Neural cell (in vitro differentiated cells): ENCODE results near the gene CNIH3.

Experiments used
- EP300 ChIP-seq: fragments of 450-650 bp; conservative IDR thresholded peaks from 2 replicates; pipeline ENCODE4 v1.6.1; 2014; ENCODE audit warnings: antibody characterized with exemption, mild to moderate bottlenecking, moderate library complexity; ENCODE audit not compliant: poor library complexity, severe bottlenecking
- POLR2AphosphoS5 ChIP-seq: IDR thresholded peaks from 2 replicates; pipeline ENCODE4 v1.6.1; 2012
- SMC3 ChIP-seq: fragments of 450-650 bp; conservative IDR thresholded peaks from 2 replicates; pipeline ENCODE4 v1.6.1; 2014; ENCODE audit warnings: antibody characterized with exemption, mild to moderate bottlenecking, moderate library complexity; ENCODE audit not compliant: poor library complexity
- TF ChIP-seq, protein P1 (sequence below): fragments of 450-650 bp; IDR thresholded peaks from 2 replicates; pipeline ENCODE4 v1.5.1; 2014; ENCODE audit warnings: antibody characterized with exemption, mild to moderate bottlenecking, moderate library complexity; ENCODE audit not compliant: poor library complexity, severe bottlenecking
- TF ChIP-seq, protein P2 (sequence below): IDR thresholded peaks from 2 replicates; pipeline ENCODE4 v1.6.1; 2012; ENCODE audit warnings: borderline replicate concordance

DNA sequence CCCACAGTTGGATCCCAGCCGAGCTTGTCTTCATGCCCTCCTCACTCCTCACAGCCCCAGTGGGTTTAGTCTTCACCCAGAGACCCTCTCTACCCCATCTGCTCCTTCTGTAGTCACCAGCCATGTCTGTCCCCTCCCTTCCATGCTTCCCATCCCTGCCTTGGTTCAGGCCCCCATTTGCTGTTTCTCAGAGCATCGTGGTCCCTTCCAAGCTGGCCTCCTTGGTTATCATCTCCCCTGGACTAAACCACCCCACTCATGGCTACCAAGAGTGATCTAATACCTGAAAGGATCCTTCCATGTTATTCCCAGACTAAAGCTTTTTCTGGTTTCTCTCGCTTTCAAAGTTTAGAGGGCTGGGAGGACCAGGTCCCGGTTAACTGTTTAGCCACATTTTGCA, 8.3 kb downstream of the CNIH3 start:
- TF ChIP-seq, protein P1, sequence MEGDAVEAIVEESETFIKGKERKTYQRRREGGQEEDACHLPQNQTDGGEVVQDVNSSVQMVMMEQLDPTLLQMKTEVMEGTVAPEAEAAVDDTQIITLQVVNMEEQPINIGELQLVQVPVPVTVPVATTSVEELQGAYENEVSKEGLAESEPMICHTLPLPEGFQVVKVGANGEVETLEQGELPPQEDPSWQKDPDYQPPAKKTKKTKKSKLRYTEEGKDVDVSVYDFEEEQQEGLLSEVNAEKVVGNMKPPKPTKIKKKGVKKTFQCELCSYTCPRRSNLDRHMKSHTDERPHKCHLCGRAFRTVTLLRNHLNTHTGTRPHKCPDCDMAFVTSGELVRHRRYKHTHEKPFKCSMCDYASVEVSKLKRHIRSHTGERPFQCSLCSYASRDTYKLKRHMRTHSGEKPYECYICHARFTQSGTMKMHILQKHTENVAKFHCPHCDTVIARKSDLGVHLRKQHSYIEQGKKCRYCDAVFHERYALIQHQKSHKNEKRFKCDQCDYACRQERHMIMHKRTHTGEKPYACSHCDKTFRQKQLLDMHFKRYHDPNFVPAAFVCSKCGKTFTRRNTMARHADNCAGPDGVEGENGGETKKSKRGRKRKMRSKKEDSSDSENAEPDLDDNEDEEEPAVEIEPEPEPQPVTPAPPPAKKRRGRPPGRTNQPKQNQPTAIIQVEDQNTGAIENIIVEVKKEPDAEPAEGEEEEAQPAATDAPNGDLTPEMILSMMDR: no peak
- TF ChIP-seq EP300: no peak
- TF ChIP-seq, protein P2, sequence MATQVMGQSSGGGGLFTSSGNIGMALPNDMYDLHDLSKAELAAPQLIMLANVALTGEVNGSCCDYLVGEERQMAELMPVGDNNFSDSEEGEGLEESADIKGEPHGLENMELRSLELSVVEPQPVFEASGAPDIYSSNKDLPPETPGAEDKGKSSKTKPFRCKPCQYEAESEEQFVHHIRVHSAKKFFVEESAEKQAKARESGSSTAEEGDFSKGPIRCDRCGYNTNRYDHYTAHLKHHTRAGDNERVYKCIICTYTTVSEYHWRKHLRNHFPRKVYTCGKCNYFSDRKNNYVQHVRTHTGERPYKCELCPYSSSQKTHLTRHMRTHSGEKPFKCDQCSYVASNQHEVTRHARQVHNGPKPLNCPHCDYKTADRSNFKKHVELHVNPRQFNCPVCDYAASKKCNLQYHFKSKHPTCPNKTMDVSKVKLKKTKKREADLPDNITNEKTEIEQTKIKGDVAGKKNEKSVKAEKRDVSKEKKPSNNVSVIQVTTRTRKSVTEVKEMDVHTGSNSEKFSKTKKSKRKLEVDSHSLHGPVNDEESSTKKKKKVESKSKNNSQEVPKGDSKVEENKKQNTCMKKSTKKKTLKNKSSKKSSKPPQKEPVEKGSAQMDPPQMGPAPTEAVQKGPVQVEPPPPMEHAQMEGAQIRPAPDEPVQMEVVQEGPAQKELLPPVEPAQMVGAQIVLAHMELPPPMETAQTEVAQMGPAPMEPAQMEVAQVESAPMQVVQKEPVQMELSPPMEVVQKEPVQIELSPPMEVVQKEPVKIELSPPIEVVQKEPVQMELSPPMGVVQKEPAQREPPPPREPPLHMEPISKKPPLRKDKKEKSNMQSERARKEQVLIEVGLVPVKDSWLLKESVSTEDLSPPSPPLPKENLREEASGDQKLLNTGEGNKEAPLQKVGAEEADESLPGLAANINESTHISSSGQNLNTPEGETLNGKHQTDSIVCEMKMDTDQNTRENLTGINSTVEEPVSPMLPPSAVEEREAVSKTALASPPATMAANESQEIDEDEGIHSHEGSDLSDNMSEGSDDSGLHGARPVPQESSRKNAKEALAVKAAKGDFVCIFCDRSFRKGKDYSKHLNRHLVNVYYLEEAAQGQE: no peak
- TF ChIP-seq SMC3: no peak
- TF ChIP-seq POLR2AphosphoS5: no peak
